GM18951 (cell line): Measurements from ENCODE around the gene BTBD6.

Experiments
- POLR2A ChIP-seq: IDR thresholded peaks from 4 replicates; pipeline ENCODE4 v1.6.1; 2011; ENCODE audit warnings: mild to moderate bottlenecking; ENCODE audit not compliant: insufficient read length, insufficient read depth; ENCODE audit errors: extremely low read depth
- in situ Hi-C: fragments of 300-500 bp; cut with MboI; formaldehyde crosslinking; loops from one replicate; pipeline ENCODE4 v1.12.0; 2022; ENCODE audit warnings: low sequenced_read_pairs, mixed read lengths, inconsistent platforms; ENCODE audit not compliant: unreplicated experiment

The BTBD6 gene

DNA sequence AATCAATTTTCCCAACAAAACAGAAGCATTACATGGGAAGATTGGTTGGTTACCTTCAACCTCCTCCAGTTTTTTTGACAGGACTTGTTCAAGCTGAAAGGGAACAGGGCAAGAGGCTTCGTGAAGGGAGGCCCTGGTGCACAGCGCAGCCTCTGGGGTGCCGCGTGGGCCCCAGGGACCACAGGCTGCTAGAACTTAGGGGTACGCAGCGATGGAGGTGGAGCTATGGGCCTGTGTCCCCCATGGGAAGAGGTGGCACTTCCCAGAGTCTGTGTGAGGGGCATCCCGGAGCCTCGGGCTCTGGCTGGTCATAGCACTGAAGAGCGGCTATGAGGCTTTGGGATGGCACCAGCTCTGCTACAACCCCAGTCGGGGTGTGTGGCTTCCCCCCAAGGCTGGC is 22.1 kb upstream of the BTBD6 start:
- TF ChIP-seq POLR2A = no peak
- in situ Hi-C loops = no loop called here

DNA sequence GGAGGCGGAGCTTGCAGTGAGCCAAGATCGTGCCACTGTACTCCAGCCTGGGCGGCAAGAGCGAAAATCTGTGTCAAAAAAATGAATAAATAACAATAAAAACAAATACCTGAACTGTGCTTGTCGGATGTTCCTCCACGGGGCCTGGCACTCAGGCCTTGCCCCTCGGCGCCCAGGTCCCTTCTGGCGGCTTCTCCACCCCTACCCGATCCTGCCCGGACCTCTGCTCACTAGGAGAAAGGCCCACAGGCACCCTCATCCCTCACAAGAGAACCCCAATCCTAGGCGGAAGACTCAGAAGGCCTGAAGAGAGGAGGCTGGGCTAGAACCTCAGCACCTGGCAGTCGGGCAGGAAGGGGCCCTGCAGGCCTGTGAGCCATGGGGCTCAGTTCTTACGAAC is 21.0 kb upstream of the BTBD6 start:
- TF ChIP-seq POLR2A = no peak
- in situ Hi-C loops = no loop called here

DNA sequence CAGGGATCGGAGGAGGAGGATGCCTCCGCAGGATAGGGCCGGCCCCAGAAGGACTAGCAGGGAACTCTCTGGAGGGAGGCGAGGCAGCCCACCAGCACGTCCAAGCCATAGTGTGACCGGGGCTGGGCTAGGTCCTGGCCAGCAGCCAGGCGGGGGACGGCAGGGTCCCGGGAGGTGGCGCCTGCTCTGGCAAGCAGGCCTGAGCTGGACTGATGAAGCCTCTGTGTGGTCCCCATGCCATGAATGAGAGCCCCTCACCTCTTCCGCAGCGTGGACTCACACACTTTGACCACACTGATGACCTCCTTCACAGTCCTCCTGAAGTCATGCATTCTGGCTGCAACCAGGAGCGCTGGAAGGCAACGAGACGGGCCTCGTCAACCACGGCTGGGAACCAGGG is 19.8 kb upstream of the BTBD6 start:
- TF ChIP-seq POLR2A = no peak
- in situ Hi-C loops = no loop called here

DNA sequence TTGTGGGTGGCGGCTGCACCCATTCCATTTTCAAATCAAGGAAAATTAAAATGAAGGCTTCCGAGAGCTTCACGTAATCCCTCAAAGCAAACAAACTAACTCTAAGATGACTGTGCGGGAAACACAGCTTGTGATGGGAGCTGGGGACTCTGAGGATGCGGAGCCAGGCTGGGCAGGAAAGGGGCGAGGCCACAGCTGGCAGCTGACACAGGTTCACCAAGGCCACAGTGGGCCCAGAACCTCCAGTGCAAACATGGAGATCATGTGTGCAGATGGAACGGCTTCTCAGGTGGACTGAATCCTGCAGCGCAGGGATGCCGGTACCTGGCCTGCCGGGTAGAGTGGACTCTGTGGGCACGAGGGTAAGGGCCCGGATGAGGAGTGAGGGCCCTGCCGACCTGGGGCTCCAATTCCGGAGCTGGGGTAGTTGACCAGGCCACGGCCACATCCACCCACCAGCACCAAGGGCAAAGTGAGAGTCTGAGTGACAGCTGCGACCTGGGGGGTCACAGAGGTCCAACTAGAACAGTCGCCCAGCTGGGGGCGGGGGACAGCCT is 19.2 kb upstream of the BTBD6 start:
- in situ Hi-C loops = no loop called here
- TF ChIP-seq POLR2A = no peak

DNA sequence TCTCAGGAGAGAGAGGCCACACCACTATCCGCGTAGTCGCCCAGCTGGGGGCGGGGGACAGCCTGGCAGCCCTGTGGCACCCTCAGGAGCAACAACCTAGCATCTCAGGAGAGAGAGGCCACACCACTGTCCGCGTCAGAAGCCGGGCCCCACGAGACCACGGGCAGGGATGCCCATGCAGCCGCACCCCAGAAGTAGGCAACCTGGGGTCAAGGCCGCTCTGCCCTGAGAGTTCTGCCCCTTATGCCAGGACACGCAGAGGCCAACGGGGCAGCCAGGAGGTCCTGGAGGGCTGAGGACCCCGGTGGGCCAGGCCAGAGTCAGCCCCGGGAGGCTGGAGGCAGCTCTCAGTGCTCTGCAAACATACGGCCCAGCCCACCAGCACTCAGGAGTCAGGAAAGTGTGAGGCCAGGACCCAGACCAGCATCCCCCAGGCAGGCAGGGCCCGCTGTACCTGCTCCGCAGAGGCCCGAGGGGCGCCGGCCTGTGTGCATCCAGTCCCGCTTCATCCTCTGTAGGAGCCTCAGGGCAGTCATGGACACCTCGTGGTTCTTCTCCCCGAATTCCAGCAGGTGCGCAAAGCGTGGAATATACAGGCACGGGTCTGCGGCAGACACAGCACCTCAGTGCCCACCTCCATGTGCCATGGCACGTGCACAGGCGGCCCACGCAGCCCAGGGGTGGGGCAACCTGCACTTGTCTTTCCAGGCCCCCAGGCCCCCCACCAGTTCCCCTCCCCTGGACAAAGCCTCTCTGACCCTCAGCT is 7.3 kb upstream of the BTBD6 start:
- no peak for TF ChIP-seq POLR2A
- in situ Hi-C loops = no loop called here

DNA sequence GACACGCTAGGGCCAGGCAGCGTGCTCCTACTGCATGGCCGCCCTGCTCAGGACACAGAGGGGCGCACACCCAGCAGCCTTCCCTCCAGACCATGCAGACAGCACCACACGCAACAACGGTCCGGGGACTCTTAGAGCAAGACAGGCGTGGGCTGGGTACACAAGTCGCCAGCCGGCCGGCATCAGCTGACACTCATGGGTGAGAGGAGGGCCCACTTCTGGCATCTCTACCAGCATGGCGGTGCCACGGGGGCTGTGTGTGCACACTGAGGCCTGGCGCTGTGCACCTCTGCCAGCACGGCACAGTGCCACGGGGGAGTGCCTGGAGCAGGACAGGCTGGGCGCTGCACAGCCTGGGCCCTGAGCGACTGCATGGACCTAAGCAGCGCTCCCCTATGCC is 6.7 kb upstream of the BTBD6 start:
- in situ Hi-C loops = no loop called here
- TF ChIP-seq POLR2A = no peak

DNA sequence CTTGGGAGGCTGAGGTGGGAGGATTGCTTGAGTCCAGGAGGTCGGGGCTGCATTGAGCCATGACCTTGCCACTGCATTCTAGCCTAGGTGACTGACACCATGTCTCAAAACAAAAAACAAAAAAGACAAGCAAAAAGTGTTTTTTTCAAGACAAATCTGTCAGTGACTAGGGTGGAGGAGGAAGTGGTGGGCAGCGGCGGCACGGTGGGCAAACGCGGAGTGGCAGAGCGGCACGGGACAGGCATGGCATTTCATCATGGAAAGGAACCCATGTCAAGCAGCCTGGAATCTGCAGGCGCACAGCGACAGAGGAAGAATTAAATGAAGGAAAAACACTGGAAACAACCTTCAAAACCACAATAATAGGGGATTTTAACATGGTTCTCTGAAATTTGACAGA is 4.0 kb upstream of the BTBD6 start:
- TF ChIP-seq POLR2A = no peak
- in situ Hi-C loops = no loop called here

DNA sequence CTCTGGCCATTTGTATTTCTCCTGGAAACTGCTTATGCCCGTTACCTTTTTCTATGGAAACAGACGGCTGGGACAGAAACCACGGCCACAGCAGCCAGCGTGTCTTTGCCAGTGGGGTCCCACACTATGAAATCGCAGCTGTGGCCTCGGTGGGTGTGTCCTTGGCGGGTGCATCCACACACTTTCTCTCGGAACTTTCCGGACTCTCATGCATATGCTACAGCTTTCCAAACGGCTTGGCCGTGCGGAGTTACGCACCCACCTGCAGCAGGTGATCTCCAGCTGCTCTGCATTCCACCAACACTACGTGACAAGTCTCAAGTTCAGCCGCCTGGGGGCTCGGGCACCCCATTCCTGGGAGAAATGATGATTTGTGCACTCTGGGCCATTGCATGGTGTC is 1.3 kb upstream of the BTBD6 start:
- in situ Hi-C loops = no loop called here
- no peak for TF ChIP-seq POLR2A

DNA sequence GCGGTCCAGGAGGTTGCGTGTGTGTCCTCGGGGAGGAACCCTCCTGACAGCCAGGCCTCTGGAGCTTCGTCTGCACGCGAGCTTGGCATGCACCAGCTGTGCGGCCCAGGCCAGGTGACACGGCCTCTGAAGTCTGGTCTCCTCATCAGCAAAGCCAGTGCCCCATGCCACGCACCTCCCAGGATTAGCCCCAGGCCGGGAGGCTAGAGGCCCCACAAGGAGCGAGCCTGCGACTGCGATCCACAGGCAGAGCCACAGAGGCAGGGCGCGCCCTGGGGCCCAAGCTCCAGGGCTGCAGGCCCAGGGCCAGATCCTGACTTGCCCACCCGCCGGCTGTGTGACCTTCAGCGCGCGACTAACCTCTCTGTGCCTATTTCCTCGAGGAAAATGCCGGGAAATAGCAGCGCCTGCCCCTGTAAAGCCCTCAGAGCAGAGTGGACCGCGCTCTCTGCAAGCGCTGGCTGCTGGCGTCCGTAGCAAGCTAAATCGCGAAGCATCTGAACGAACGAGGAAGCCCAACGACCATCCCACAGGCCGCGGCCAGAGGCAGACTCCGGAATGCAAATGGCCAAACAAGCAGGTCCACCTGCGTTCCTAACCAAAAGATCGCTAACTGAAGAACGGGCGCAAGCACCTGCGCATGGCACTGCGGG is 492 bp upstream of the BTBD6 start:
- in situ Hi-C loops = no loop called here
- TF ChIP-seq POLR2A = no peak

DNA sequence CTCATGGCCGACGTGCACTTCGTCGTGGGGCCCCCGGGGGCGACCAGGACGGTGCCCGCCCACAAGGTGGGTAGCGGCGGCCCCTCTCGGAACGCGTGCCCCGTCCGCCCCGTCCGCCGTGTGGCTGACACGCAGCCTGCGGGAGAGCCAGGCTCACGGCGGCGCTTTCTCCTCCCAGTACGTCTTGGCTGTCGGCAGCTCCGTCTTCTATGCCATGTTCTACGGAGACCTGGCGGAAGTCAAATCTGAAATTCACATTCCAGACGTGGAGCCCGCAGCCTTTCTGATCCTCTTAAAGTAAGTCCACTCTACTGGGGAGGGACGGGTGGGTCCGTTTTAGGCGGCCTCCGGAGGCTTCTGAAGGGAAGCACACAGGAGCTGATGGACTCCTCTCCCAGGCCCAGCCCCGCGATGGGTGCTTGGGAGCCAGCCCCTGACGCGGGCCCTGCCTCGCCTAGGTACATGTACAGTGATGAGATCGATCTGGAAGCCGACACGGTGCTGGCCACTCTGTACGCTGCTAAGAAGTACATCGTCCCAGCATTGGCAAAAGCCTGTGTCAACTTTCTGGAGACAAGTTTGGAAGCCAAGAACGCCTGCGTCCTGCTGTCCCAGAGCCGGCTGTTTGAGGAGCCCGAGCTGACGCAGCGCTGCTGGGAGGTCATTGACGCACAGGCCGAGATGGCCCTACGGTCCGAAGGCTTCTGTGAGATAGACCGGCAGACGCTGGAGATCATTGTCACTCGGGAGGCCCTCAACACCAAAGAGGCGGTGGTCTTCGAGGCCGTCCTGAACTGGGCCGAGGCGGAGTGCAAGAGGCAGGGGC is 1.1 kb downstream of the BTBD6 start:
- TF ChIP-seq POLR2A = no peak
- in situ Hi-C loops = no loop called here

DNA sequence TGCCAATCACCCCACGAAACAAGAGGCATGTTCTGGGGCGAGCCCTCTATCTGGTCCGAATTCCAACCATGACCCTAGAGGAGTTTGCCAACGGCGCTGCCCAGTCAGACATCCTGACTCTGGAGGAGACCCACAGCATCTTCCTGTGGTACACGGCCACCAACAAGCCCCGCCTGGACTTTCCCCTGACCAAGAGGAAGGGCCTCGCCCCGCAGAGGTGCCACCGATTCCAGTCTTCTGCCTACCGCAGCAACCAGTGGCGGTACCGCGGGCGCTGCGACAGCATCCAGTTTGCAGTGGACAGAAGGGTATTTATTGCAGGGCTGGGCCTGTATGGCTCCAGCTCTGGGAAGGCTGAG is 1.7 kb downstream of the BTBD6 start:
- in situ Hi-C loops = no loop called here
- no peak for TF ChIP-seq POLR2A

DNA sequence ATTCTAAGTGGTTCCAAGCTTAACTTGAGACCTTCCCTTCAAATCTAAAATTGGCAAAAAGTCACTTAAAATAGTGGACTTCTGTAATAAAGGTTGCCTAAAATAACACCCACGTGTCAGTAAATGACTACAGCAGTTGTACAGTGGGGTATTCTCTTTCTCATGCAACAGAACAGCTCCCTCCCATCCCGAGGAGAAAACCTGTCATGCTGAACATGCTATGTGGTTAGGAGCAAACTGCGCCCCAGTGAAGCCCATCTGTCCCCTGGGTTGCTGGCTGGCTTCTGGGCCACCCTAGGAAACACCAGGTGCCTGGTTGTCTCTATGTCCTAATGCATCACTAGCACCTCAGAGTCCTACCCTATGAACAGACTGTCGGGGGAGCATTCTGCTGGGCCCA is 2.7 kb downstream of the BTBD6 start:
- TF ChIP-seq POLR2A = no peak
- in situ Hi-C loops = no loop called here

DNA sequence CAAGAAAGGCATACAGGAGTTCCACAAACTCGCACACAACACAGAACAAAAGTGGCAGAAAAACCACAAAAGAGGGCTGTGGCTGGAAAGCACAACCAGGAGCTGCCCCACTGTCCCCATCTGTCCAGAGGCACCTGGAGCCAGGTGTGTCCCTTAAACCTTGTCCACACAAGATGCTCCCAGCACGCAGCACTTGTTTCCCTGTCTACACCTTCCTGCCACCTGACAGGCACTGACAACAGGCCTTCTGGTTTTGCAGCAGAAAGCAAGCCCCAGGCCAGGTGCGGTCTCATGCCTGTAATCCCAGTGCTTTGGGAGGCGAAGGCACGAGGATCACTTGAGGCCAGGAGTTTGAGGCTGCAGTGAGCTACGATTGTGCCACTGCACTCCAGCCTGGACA is 3.6 kb downstream of the BTBD6 start:
- in situ Hi-C loops = no loop called here

More for the DNA sequence above, 3.6 kb downstream of the BTBD6 start:
- TF ChIP-seq POLR2A = no peak
